CD14-positive monocyte (primary cell): ENCODE data around the gene POMC. TPM values are rescaled to one million over a fixed set of nuclear protein-coding genes. Genes with fewer than 3 reads are reported as not detected.
"Not testable (repeated sequence)": the region's sequence is repeated elsewhere in the genome, so short reads cannot be mapped to it uniquely, and the experiment has no call there.

Source experiments
- DNase-seq, 3 donors: peaks; one replicate each; pipeline ENCODE4 v3.0.0-alpha.2; 2011 to 2022
- H2AFZ ChIP-seq: 2 replicates; pipeline ENCODE4 v1.6.0; 2012; ENCODE audit warnings: mild to moderate bottlenecking, low read depth, low read length, inconsistent platforms; ENCODE audit not compliant: insufficient read depth, poor library complexity, severe bottlenecking
- H3K27ac ChIP-seq, 2 donors: 1 replicate in 1 of 2; 2 replicates in 1 of 2; pipeline ENCODE4 v1.5.1; 2012 to 2013; ENCODE audit warnings: low read length in 2 of 2, control low read depth in 1 of 2, inconsistent platforms in 1 of 2, low read depth in 1 of 2, mild to moderate bottlenecking in 1 of 2
- H3K27me3 ChIP-seq, 2 donors: one replicate each; pipeline versions ENCODE4 v1.6.0 to v1.6.1; 2011 to 2013; ENCODE audit warnings: low read length in 2 of 2; ENCODE audit not compliant: control insufficient read depth in 2 of 2, insufficient read depth in 2 of 2
- H3K36me3 ChIP-seq, 2 donors: replicated peaks in 1 of 2; 1 replicate in 1 of 2; 2 replicates in 1 of 2; pipeline versions ENCODE4 v1.5.1 to v1.6.1; 2012 to 2013; ENCODE audit warnings: low read length in 2 of 2, control low read depth in 1 of 2, inconsistent platforms in 1 of 2, mild to moderate bottlenecking in 1 of 2; ENCODE audit not compliant: insufficient read depth in 2 of 2, control insufficient read depth in 1 of 2
- H3K4me1 ChIP-seq, 2 donors: 1 replicate in 1 of 2; 2 replicates in 1 of 2; pipeline versions ENCODE4 v1.5.1 to v1.6.1; 2012 to 2013; ENCODE audit warnings: low read length in 2 of 2, control low read depth in 1 of 2, inconsistent platforms in 1 of 2, mild to moderate bottlenecking in 1 of 2, moderate library complexity in 1 of 2; ENCODE audit not compliant: insufficient read depth in 2 of 2, control insufficient read depth in 1 of 2
- H3K4me2 ChIP-seq: replicated peaks from 2 replicates; pipeline ENCODE3; 2012; ENCODE audit warnings: low read length, moderate library complexity, mild to moderate bottlenecking; ENCODE audit not compliant: poor library complexity, severe bottlenecking; ENCODE audit errors: extremely low read depth
- H3K4me3 ChIP-seq, 3 experiments: fragments of 200-600 bp in 1 of 3; sonication (generic) in 1 of 3; replicated peaks in 1 of 3; 1 replicate in 2 of 3; 2 replicates in 1 of 3; pipeline ENCODE4 v1.5.1; 2011 to 2013; ENCODE audit warnings: low read length in 3 of 3, mild to moderate bottlenecking in 3 of 3, control low read depth in 2 of 3, low read depth in 2 of 3, inconsistent platforms in 1 of 3, moderate library complexity in 1 of 3
- H3K79me2 ChIP-seq: 2 replicates; pipeline ENCODE4 v1.6.0; 2012; ENCODE audit warnings: mild to moderate bottlenecking, control low read depth, inconsistent platforms, low read length, moderate library complexity; ENCODE audit not compliant: insufficient read depth
- H3K9ac ChIP-seq: 2 replicates; pipeline ENCODE4 v1.6.0; 2017; ENCODE audit warnings: low read length, mild to moderate bottlenecking; ENCODE audit not compliant: insufficient read depth, poor library complexity, severe bottlenecking
- H3K9me3 ChIP-seq, 2 donors: replicated peaks in 1 of 2; 1 replicate in 1 of 2; 2 replicates in 1 of 2; pipeline versions ENCODE4 v1.5.1 to v1.6.1; 2012 to 2013; ENCODE audit warnings: low read length in 2 of 2, control low read depth in 1 of 2; ENCODE audit not compliant: control insufficient read depth in 1 of 2, insufficient read depth in 1 of 2
- H4K20me1 ChIP-seq: 2 replicates; pipeline ENCODE4 v1.6.0; 2012; ENCODE audit warnings: mild to moderate bottlenecking, low read length, control low read depth, moderate library complexity; ENCODE audit not compliant: insufficient read depth
- H3K27ac Mint-ChIP-seq, 7 donors: one replicate each; pipeline ENCODE4 v1.8.0; 2020; ENCODE audit warnings: mild to moderate bottlenecking in 7 of 7, mixed read lengths in 7 of 7, moderate library complexity in 6 of 7, inconsistent platforms in 2 of 7
- H3K27me3 Mint-ChIP-seq, 3 donors: one replicate each; pipeline ENCODE4 v1.8.0; 2021 to 2022; ENCODE audit warnings: low read depth in 3 of 3, mild to moderate bottlenecking in 3 of 3, mixed read lengths in 3 of 3, moderate library complexity in 3 of 3, inconsistent platforms in 1 of 3
- H3K36me3 Mint-ChIP-seq, 2 donors: one replicate each; pipeline ENCODE4 v1.8.0; 2020; ENCODE audit warnings: mixed read lengths in 2 of 2, inconsistent platforms in 1 of 2, mild to moderate bottlenecking in 1 of 2
- H3K4me1 Mint-ChIP-seq: one replicate; pipeline ENCODE4 v1.8.0; 2020; ENCODE audit warnings: mild to moderate bottlenecking, mixed read lengths
- H3K4me3 Mint-ChIP-seq, 2 donors: one replicate each; pipeline ENCODE4 v1.8.0; 2020; ENCODE audit warnings: mild to moderate bottlenecking in 2 of 2, mixed read lengths in 2 of 2, moderate library complexity in 1 of 2
- H3K9me3 Mint-ChIP-seq, 7 donors: one replicate each; pipeline ENCODE4 v1.8.0; 2020 to 2022; ENCODE audit warnings: mixed read lengths in 7 of 7, mild to moderate bottlenecking in 6 of 7, moderate library complexity in 6 of 7, inconsistent platforms in 2 of 7
- CTCF ChIP-seq: fragments of 200-600 bp; IDR thresholded peaks from one replicate; pipeline ENCODE4 v1.8.0; 2022; ENCODE audit warnings: antibody characterized with exemption, mild to moderate bottlenecking
- WGBS: methylation state at CpG from one replicate; pipeline ENCODE4 v1.1.5; 2013; ENCODE audit warnings: missing lambda C conversion rate; ENCODE audit not compliant: insufficient coverage; 5-methylcytosine and 5-hydroxymethylcytosine counted together
- intact Hi-C, 2 donors: fragments of 100-400 bp; cut with micrococcal nuclease; formaldehyde crosslinking; loops; one replicate each; pipeline versions ENCODE4 v1.15.0 to v1.15.1; 2023
- polyA plus RNA-seq, 3 donors: library from polyadenylated mRNA; depleted of rRNA in 1 of 3; unstranded in 2 of 3; stranded (reverse) in 1 of 3; fragments of 300-500 nt in 2 of 3; fragments of >200 nt in 1 of 3; fragmentation: Illumina TruSeq in 2 of 3; gene quantifications; 1 replicate in 2 of 3; 2 replicates in 1 of 3; pipeline ENCODE4 v1.2.3, GENCODE V29; 2012 to 2021

Gene POMC
- polyA plus RNA-seq, 3 donors = 3.5 to 4.7 (median 4.6) TPM

- Mint-ChIP-seq H3K27ac (no peak overlapping the region), H3K4me1 (no peaks in the 10 kb centered on the region), H3K36me3 (no peaks in the 10 kb centered on the region), H3K4me3 (no peak overlapping the region), H3K9me3 (no peaks in the 10 kb centered on the region), H3K27me3 (peaks cover 6 to 11% (median 6%) of the 10 kb centered on the region in 3 donors)
- Histone ChIP-seq H3K79me2 (no peaks in the 10 kb centered on the region), H2AFZ (no peak overlapping the region), H3K4me3 (no peak overlapping the region), H3K4me1 (no peaks in the 10 kb centered on the region), H3K9me3 (no peaks in the 10 kb centered on the region), H4K20me1 (no peaks in the 10 kb centered on the region), H3K27ac (no peak overlapping the region), H3K9ac (no peak overlapping the region), H3K4me2 (no peak overlapping the region), H3K27me3 (no peaks in the 10 kb centered on the region), H3K36me3 (no peaks in the 10 kb centered on the region)
- no peak for TF ChIP-seq CTCF
- WGBS = 63% methylated on average over 4 of the region's 6 CpGs
- intact Hi-C loops = no loop called here
- DNase-seq = no peak
Observed at GRCh38 chr2:25145803-25146202, 22.6 kb downstream of the POMC start.

GRCh38 chr2:25141120-25141519 lies 27.3 kb downstream of the POMC start:
- H3K36me3 ChIP-seq = no peaks in the 10 kb centered on the region
- no peak overlapping the region for H2AFZ ChIP-seq
- H3K27me3 ChIP-seq = no peaks in the 10 kb centered on the region
- no peaks in the 10 kb centered on the region for H3K4me1 ChIP-seq
- no peak for DNase-seq
- no peaks in the 10 kb centered on the region for H3K9me3 ChIP-seq
- H3K4me3 ChIP-seq = no peak overlapping the region
- no peak overlapping the region for H3K4me3 Mint-ChIP-seq
- peaks cover 10 to 18% (median 10%) of the 10 kb centered on the region in 3 donors for H3K27me3 Mint-ChIP-seq
- H3K27ac ChIP-seq = no peak overlapping the region
- H3K36me3 Mint-ChIP-seq = no peaks in the 10 kb centered on the region
- no peaks in the 10 kb centered on the region for H4K20me1 ChIP-seq
- H3K9me3 Mint-ChIP-seq = no peaks in the 10 kb centered on the region
- no peak overlapping the region for H3K27ac Mint-ChIP-seq
- H3K4me2 ChIP-seq = no peak overlapping the region
- TF ChIP-seq CTCF = no peak
- intact Hi-C loops = no loop called here
- H3K4me1 Mint-ChIP-seq = no peaks in the 10 kb centered on the region
- H3K9ac ChIP-seq = no peak overlapping the region
- no peaks in the 10 kb centered on the region for H3K79me2 ChIP-seq
- whole genome bisulfite sequencing = 93% methylated on average over 5 of the region's 8 CpGs

GRCh38 chr2:25140535-25140934 lies 27.8 kb downstream of the POMC start:
- H3K9me3 ChIP-seq, H2AFZ ChIP-seq, H3K4me1 Mint-ChIP-seq, H3K4me3 Mint-ChIP-seq, DNase-seq, H4K20me1 ChIP-seq, H3K27ac Mint-ChIP-seq, H3K36me3 ChIP-seq, H3K4me1 ChIP-seq, H3K27ac ChIP-seq, H3K4me2 ChIP-seq, H3K9me3 Mint-ChIP-seq, intact Hi-C loops, H3K27me3 ChIP-seq, H3K4me3 ChIP-seq, H3K36me3 Mint-ChIP-seq, H3K79me2 ChIP-seq, H3K9ac ChIP-seq: not testable (repeated sequence)
- peaks cover 12 to 24% (median 15%) of the 10 kb centered on the region in 3 donors for H3K27me3 Mint-ChIP-seq
- no CpG with 5 or more reads among the region's 4 CpGs for whole genome bisulfite sequencing
